Central memory CD8-positive, alpha-beta T cell (primary cell): ENCODE data around the gene KCNT1.

Source experiments
- ATAC-seq: fragments of 150-1000 bp; cut with Tn5 transposase; replicated peaks from 2 replicates; pipeline ENCODE4 v1.10.0; 2022; ENCODE audit warnings: mild to moderate bottlenecking, moderate FRiP score, moderate number of reproducible peaks; ENCODE audit not compliant: poor library complexity, severe bottlenecking; ENCODE audit errors: extremely low read depth
- DNase-seq, 2 donors: peaks; one replicate each; pipeline ENCODE4 v3.0.0; 2021; ENCODE audit warnings: low spot score in 2 of 2
- H3K27ac Mint-ChIP-seq: one replicate; pipeline ENCODE4 v1.8.0; 2022; ENCODE audit warnings: low read depth, mild to moderate bottlenecking, moderate library complexity, mixed read lengths
- H3K27me3 Mint-ChIP-seq: one replicate; pipeline ENCODE4 v1.8.0; 2022; ENCODE audit warnings: mixed read lengths
- H3K36me3 Mint-ChIP-seq: one replicate; pipeline ENCODE4 v1.8.0; 2022; ENCODE audit warnings: mild to moderate bottlenecking, moderate library complexity, mixed read lengths; ENCODE audit not compliant: insufficient read depth
- H3K4me1 Mint-ChIP-seq: one replicate; pipeline ENCODE4 v1.8.0; 2022; ENCODE audit warnings: mixed read lengths
- H3K4me3 Mint-ChIP-seq: one replicate; pipeline ENCODE4 v1.8.0; 2022; ENCODE audit warnings: mild to moderate bottlenecking, moderate library complexity, mixed read lengths
- H3K9me3 Mint-ChIP-seq: one replicate; pipeline ENCODE4 v1.8.0; 2022; ENCODE audit warnings: mixed read lengths

Gene KCNT1

DNA sequence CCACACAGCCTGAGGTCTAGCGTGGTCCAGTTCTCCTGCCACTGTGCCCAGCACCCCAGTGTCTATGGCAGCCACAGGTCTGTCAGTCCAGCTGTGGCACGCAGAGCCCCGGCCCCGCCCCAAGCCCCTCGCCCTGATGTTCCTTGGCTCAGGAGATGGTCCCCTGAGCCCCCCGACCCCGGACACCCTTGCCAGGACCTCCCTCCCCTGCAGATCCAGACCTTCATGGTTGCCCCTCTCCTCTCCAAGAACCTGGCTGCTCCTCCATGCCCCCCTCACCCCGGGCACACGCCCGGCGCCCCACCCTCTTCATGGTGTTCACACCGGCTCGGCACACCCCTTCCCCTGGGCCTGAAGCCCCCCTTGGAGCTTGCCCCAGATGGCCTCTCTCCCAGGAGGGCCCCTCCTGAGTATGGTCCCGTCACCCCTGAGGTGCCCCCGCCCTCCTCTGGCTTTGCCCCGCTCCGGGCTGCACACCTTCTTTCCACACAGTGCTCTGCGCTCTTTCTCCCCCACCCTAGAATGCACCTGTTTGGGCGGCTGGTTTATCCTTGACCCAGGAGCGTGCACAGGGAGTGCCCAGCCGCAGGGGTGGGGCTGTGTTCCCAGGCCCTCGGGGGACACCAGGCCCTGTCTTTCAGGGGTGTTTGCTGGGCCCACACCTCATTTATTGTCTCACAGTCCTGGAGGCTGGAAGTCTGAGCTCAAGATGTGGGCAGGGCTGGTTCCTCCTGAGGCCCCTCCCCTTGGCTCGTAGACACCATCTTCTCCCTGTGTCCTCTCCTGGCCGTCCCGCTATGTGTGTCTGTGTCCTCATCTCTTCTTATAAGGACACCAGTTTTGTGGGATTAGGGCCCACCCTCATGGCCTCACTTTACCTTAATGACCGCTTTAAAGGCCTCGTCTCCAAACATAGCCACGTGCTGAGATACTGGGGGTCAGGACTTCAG, 37.6 kb downstream of the KCNT1 start:
- Mint-ChIP-seq H3K27me3 (peaks cover 27% of the 10 kb centered on the region), H3K27ac (no peak overlapping the region), H3K4me1 (no peaks in the 10 kb centered on the region), H3K4me3 (no peak overlapping the region), H3K9me3 (no peaks in the 10 kb centered on the region), H3K36me3 (peaks cover 3% of the 10 kb centered on the region)
- no peak for DNase-seq
- no peak for ATAC-seq

GRCh38 chr9:135741276-135742219, 39.6 kb downstream of the KCNT1 start:
- no peak for ATAC-seq
- Mint-ChIP-seq H3K4me3 (no peak overlapping the region), H3K36me3 (peaks cover 3% of the 10 kb centered on the region), H3K9me3 (no peaks in the 10 kb centered on the region), H3K4me1 (no peaks in the 10 kb centered on the region), H3K27ac (no peak overlapping the region), H3K27me3 (peaks cover 31% of the 10 kb centered on the region)
- DNase-seq = no peak

DNA sequence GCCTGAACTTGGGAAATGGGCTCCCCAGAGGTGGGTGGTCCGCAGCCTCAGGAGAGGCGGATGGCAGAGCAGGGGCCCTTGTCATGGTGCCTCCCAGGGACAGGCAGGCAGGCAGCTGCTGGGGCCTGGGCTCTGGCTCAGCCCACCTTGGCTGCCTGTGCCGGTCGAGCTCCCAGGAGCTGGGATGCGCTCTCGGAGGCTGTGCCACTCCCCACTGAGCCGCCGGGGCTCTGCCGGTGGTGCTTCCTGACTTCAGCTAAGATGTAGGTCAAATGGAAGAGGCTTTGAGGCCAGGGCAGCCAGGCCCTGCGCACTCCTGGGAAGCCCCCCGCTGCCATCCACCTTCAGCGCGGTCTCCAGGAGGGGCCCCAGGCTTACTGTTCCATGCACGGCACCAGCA, 41.0 kb downstream of the KCNT1 start:
- no peaks in the 10 kb centered on the region for H3K36me3 Mint-ChIP-seq
- no peak for ATAC-seq

GRCh38 chr9:135743546-135744332, 41.8 kb downstream of the KCNT1 start:
- ATAC-seq (no peak), DNase-seq (no peak)
- H3K9me3 Mint-ChIP-seq = no peaks in the 10 kb centered on the region
- no peaks in the 10 kb centered on the region for H3K36me3 Mint-ChIP-seq
- no peak overlapping the region for H3K27ac Mint-ChIP-seq
- H3K27me3 Mint-ChIP-seq = peaks cover 28% of the 10 kb centered on the region
- no peak overlapping the region for H3K4me3 Mint-ChIP-seq
- H3K4me1 Mint-ChIP-seq = no peaks in the 10 kb centered on the region

More for the DNA sequence above, 41.0 kb downstream of the KCNT1 start:
- Mint-ChIP-seq H3K9me3 (no peaks in the 10 kb centered on the region), H3K27ac (no peak overlapping the region), H3K27me3 (peaks cover 30% of the 10 kb centered on the region), H3K4me1 (no peaks in the 10 kb centered on the region), H3K4me3 (no peak overlapping the region)
- DNase-seq = no peak

GRCh38 chr9:135744333-135745070, 42.5 kb downstream of the KCNT1 start:
- H3K27ac Mint-ChIP-seq = no peak overlapping the region
- no peaks in the 10 kb centered on the region for H3K36me3 Mint-ChIP-seq
- no peaks in the 10 kb centered on the region for H3K4me1 Mint-ChIP-seq
- H3K27me3 Mint-ChIP-seq = peaks cover 20% of the 10 kb centered on the region
- ATAC-seq = no peak
- H3K9me3 Mint-ChIP-seq = no peaks in the 10 kb centered on the region
- DNase-seq = no peak
- H3K4me3 Mint-ChIP-seq = no peak overlapping the region

DNA sequence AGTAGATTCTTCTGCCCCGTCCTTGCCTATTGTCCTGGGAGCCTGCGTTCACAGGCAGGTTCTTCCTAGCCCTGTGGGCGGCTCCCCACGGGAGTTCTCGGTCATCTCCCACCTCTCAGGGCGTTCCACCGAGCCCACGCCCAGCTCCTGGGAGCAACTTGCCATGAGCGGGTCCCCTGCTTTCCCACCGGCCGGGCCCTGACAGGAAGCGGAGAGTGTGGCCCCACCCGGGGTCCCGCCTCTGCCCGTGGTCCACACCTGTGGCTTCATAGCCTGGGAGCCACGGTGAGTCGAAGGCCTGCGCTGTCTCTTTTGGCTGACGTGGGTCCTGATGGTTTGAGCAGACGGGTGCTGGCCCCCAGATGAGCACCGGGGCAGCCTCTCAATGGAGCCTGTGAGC, 43.2 kb downstream of the KCNT1 start:
- H3K4me3 Mint-ChIP-seq = no peak overlapping the region
- no peaks in the 10 kb centered on the region for H3K4me1 Mint-ChIP-seq
- no peaks in the 10 kb centered on the region for H3K9me3 Mint-ChIP-seq
- DNase-seq (no peak), ATAC-seq (no peak)
- H3K27ac Mint-ChIP-seq = no peak overlapping the region
- H3K36me3 Mint-ChIP-seq = no peaks in the 10 kb centered on the region
- H3K27me3 Mint-ChIP-seq = peaks cover 14% of the 10 kb centered on the region

DNA sequence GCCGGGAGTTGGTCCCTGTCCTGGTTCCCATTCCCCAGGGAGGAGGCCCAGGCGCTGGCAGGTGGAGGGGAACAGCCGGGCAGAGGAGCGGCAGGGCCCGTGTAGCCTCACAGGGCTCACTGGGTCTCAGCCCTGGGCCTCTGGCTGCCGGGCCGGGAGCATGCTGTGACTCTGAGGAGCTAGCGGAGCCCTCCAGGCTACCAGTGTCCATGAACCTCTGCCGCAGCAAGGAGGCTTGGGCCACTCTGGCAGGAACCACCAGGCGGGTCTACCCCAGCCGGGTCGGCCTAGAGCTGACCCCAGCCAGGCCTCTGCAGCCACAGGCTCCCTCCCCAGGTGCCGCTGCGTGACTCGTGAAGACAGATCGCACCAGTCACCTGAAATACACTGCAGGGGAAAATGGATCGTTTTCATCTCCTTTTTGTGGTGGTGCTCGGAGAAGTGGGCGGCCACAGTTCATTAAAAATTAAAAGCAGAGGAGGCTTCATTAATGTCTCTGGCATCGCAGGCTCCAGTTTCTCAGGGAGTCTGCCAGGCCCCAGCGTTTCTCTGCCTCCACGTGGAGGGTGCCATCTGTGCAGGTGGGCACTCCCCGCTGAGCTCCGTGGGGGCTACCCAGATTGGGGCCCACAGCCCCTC, 43.8 kb downstream of the KCNT1 start:
- Mint-ChIP-seq H3K27me3 (peaks cover 12% of the 10 kb centered on the region), H3K9me3 (no peaks in the 10 kb centered on the region), H3K4me3 (no peak overlapping the region)

GRCh38 chr9:135746565-135746964, 44.6 kb downstream of the KCNT1 start:
- ATAC-seq (no peak), DNase-seq (no peak)
- Mint-ChIP-seq H3K36me3 (no peaks in the 10 kb centered on the region), H3K4me1 (no peaks in the 10 kb centered on the region), H3K27ac (no peak overlapping the region), H3K9me3 (no peaks in the 10 kb centered on the region), H3K4me3 (no peak overlapping the region), H3K27me3 (peaks cover 12% of the 10 kb centered on the region)

More for the DNA sequence above, 43.8 kb downstream of the KCNT1 start:
- Mint-ChIP-seq H3K36me3 (no peaks in the 10 kb centered on the region), H3K27ac (no peak overlapping the region), H3K4me1 (no peaks in the 10 kb centered on the region)
- no peak for ATAC-seq
- no peak for DNase-seq

- no peaks in the 10 kb centered on the region for H3K36me3 Mint-ChIP-seq
- peaks cover 12% of the 10 kb centered on the region for H3K27me3 Mint-ChIP-seq
- H3K9me3 Mint-ChIP-seq = no peaks in the 10 kb centered on the region
- no peak for ATAC-seq
- no peak overlapping the region for H3K4me3 Mint-ChIP-seq
- DNase-seq = no peak
- H3K27ac Mint-ChIP-seq = no peak overlapping the region
- no peaks in the 10 kb centered on the region for H3K4me1 Mint-ChIP-seq
These were observed 45.3 kb downstream of the KCNT1 start for GRCh38 chr9:135747311-135747710.

GRCh38 chr9:135748676-135749075, 46.7 kb downstream of the KCNT1 start:
- Mint-ChIP-seq H3K27me3 (peaks cover 12% of the 10 kb centered on the region), H3K4me1 (no peaks in the 10 kb centered on the region)
- ATAC-seq = no peak

More at GRCh38 chr9:135748676-135749075, 46.7 kb downstream of the KCNT1 start:
- Mint-ChIP-seq H3K27ac (peak overlapping the region; percentile 60), H3K9me3 (no peaks in the 10 kb centered on the region), H3K4me3 (no peak overlapping the region), H3K36me3 (no peaks in the 10 kb centered on the region)
- no peak for DNase-seq
